GM13977 (cell line): ENCODE measurements around the gene POLE2.

Experiments
- DNase-seq: peaks from one replicate; pipeline ENCODE4 v3.0.0; 2012; ENCODE audit warnings: low spot score
- CTCF ChIP-seq: IDR thresholded peaks from 2 replicates; pipeline ENCODE4 v1.5.1; 2012; ENCODE audit warnings: mild to moderate bottlenecking, control low read depth; ENCODE audit not compliant: insufficient read depth; ENCODE audit errors: extremely low read depth, missing control alignments
- in situ Hi-C: fragments of 300-500 bp; cut with MboI; formaldehyde crosslinking; loops from one replicate; pipeline ENCODE4 v1.12.0; 2022; ENCODE audit warnings: low sequenced_read_pairs, low pct_unique_long_range_greater_than_20kb, mixed read lengths, inconsistent platforms; ENCODE audit not compliant: unreplicated experiment

Gene POLE2

GRCh38 chr14:49654511-49654910 lies 33.5 kb downstream of the POLE2 start:
- in situ Hi-C loops, result no loop called here
- TF ChIP-seq CTCF, result no peak
- DNase-seq, result no peak

GRCh38 chr14:49653508-49653907 lies 34.5 kb downstream of the POLE2 start:
- in situ Hi-C loops, result no loop called here
- TF ChIP-seq CTCF, result no peak
- no peak for DNase-seq

- in situ Hi-C loops, result loop anchor here (25.0 kb wide), 2 partner anchors 195 to 470 kb away; partner anchors contain the start of gene VCPKMT
Measured at GRCh38 chr14:49642163-49642562, 45.9 kb downstream of the POLE2 start.

GRCh38 chr14:49641697-49642129 lies 46.3 kb downstream of the POLE2 start:
- no peak for DNase-seq
- no peak for TF ChIP-seq CTCF
- in situ Hi-C loops, result loop anchor here (25.0 kb wide), 2 partner anchors 196 to 471 kb away; partner anchors contain the start of gene VCPKMT

More at GRCh38 chr14:49642163-49642562, 45.9 kb downstream of the POLE2 start:
- TF ChIP-seq CTCF, result no peak
- DNase-seq, result no peak

GRCh38 chr14:49640540-49641417 lies 47.2 kb downstream of the POLE2 start:
- no peak for TF ChIP-seq CTCF
- in situ Hi-C loops, result loop anchor here (25.0 kb wide), 2 partner anchors 197 to 472 kb away; partner anchors contain the start of gene VCPKMT
- no peak for DNase-seq

GRCh38 chr14:49637534-49638078 lies 50.4 kb downstream of the POLE2 start:
- in situ Hi-C loops, result loop anchor here (25.0 kb wide), 2 partner anchors 200 to 475 kb away; partner anchors contain the start of gene VCPKMT

More at GRCh38 chr14:49637534-49638078, 50.4 kb downstream of the POLE2 start:
- TF ChIP-seq CTCF, result no peak
- DNase-seq, result no peak
